ENCODE results near the gene MAP3K15.

MAP3K15 gene

DNA sequence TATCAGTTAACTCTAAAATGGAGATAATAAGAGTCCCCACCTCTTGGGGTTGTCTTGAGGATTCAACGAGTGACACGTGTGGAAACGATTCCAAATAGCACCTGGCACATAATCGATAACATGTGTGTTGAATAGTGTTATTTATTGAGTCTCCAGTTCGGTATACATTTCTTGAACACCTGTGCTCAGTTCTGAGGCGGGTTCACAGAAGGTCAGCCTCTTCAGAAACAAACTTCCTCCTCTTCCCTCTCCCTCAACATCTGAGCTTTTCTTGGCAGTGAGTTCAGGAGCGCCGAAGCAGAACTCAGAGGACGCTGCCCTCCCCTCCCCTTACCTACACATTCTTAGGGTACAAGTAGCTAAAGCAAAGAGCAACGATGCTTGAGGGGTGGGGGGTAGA, 170.6 kb downstream of the MAP3K15 start:
- no peak for DNase-seq (ENCODE audit: low read depth in 3 of 3)

- peak; percentile 67 to 86 (median 84) for DNase-seq (ENCODE audit: low read depth in 3 of 3)
Measured at GRCh38 chrX:19343535-19344408, 171.5 kb downstream of the MAP3K15 start, which contains the start of gene PDHA1. Gene PDHA1 (plus strand): TSS chrX:19343927. CDS start chrX:19344038, 111 bp downstream.

DNA sequence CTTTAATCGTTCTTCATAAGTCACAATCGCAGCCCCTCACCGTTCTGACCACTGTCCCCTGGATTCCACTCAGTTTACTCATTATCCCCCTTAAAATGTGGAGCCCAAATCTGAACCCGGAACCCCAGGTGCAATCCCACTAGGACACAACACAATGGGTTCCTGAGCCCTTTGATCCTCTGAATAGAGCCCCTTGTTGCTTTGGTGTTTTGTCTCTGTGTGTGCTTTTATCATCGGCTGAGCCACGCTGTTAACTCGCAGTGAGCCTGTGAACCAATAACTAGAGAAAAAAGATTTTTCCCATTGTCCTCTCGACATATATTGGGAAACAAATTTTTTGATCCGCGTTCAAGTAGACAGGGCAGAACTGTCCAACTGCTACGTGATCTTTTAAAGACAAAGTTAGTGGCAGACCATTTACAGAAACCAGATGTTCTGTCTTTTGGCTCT, 172.2 kb downstream of the MAP3K15 start:
- DNase-seq (ENCODE audit: low read depth in 3 of 3): no peak

DNA sequence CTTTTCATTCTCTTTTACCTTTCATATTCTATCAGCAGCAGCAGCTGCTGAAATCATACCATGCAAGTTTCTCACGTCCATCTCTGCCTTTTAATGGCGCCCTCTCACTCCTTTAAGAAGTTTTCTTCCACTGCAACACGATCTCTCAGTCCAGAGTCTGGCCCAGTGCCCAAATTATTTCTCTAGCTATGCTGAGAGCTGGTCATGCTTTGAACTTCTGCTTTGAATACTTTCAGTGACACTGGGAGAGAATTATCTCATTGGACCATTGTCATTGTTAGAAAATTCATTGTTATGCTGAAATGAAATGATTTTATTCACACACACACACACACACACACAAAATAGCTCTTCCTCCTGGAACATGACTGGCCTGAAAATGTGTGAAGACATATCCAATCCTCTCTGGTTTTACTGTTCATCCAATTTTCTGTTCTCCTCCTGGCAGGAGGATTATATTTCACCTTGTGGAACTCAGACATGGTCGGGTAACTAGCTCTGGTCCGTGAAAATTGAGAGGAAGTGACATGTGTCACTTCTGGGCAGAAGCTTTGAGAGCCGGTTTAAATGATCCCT, 172.9 kb downstream of the MAP3K15 start:
- no peak for DNase-seq (ENCODE audit: low read depth in 3 of 3)

DNA sequence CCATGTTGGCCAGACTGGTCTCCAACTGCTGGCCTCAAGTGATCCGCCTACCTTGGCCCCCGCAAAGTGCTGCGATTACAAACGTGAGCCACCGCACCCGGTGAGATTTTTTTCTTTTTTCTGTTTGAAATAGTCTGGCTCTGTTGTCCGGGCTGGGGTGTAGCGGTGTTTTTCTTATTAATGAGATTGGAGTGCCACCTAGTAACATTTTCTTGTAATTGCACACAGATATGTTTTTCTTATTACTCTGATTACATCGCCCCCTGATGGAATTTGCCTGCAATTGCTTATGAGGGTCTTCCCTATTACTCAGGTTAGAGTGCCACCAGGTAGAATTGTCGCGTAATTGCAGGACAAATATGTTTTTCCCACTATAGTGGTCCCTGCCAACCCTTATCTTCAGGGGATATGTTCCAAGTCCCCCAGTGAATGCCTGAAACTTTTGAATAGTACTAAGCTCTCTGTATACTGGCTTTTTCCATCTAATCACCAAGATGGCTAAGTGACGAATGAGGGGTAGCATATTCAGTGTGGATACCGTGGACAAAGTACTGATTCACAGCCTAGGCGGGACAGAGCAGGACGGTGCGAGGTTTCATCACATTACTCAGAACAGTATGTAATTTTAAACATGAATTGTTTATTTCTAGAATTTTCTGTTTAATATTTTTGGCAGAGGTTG, 180.2 kb downstream of the MAP3K15 start:
- no peak for DNase-seq (ENCODE audit: low read depth in 3 of 3)

GRCh38 chrX:19332983-19333382, 182.3 kb downstream of the MAP3K15 start:
- no peak for DNase-seq (ENCODE audit: low read depth in 3 of 3)

DNA sequence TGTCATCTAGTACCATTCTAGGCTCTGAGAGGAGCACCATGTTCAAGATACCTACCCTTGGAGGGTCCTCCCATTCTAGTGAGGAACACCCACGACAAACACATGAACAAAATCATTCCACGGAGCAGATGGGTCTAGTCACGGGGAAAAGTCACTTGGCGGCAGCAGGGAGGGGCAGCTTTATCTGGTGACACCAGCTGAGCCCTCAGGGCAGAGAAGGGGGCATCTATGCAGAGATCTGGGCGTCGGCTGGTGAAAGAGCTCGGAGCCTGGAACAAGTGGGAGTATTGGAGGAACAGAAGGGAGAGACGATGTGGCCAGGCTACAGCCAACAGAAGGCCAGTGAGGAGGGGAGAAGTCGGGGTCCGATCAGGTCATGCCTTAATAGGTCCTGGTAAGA, 183.5 kb downstream of the MAP3K15 start:
- DNase-seq (ENCODE audit: low read depth in 3 of 3): no peak

DNA sequence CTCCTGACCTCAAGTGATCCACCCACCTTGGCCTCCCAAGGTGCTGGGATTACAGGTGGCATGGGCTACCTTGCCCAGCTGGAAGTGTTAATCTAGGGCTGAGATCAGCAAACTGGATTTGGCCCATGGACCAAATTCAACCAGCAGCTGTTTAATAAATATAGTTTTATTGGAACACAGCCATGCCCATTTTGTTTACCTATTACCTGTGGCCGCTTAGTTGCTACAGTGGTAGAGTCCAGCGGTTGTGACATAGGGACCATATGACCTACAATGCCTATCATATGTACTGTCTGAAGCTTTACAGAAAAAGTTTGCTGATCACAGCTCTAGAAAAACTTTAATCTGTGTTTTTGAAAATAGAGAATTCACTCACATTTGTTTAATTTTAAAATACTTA, 188.7 kb downstream of the MAP3K15 start:
- no peak for DNase-seq (ENCODE audit: low read depth in 3 of 3)
